ENCODE results near the gene RANBP10. TPM values are rescaled to one million over a fixed set of nuclear protein-coding genes. Genes with fewer than 3 reads are reported as not detected.

RANBP10 gene
- polyA plus RNA-seq, 3 donors: 24.4 to 31.6 (median 30.9) TPM

GRCh38 chr16:67833030-67833414 is 26.7 kb upstream of the RANBP10 start:
- no peak for DNase-seq

- no peak for DNase-seq
These were observed 22.3 kb upstream of the RANBP10 start for GRCh38 chr16:67828651-67829050.

- DNase-seq: no peak
These were observed 19.5 kb upstream of the RANBP10 start for GRCh38 chr16:67825906-67826305.

GRCh38 chr16:67825119-67825518 is 18.8 kb upstream of the RANBP10 start:
- DNase-seq: no peak

- no peak for DNase-seq
These were observed 16.2 kb upstream of the RANBP10 start for GRCh38 chr16:67822511-67822910.

GRCh38 chr16:67820608-67821259 is 14.4 kb upstream of the RANBP10 start:
- DNase-seq: no peak

GRCh38 chr16:67814567-67814966 is 8.2 kb upstream of the RANBP10 start:
- DNase-seq: no peak

GRCh38 chr16:67811899-67812298 is 5.5 kb upstream of the RANBP10 start:
- no peak for DNase-seq

- no peak for DNase-seq
These were observed 855 bp upstream of the RANBP10 start for GRCh38 chr16:67807148-67807682.

- no peak for DNase-seq
These were observed 487 bp downstream of the RANBP10 start for GRCh38 chr16:67805718-67806427.

GRCh38 chr16:67804853-67805542 is 1.4 kb downstream of the RANBP10 start:
- DNase-seq: no peak

GRCh38 chr16:67803894-67804293 is 2.5 kb downstream of the RANBP10 start:
- DNase-seq: no peak

- DNase-seq: no peak
These were observed 4.5 kb downstream of the RANBP10 start for GRCh38 chr16:67801883-67802282.

- DNase-seq: no peak
These were observed 5.1 kb downstream of the RANBP10 start for GRCh38 chr16:67801241-67801640.

- no peak for DNase-seq
These were observed 5.9 kb downstream of the RANBP10 start for GRCh38 chr16:67800338-67800926.

GRCh38 chr16:67796099-67796718 is 10.2 kb downstream of the RANBP10 start:
- no peak for DNase-seq

GRCh38 chr16:67790071-67790470 is 16.3 kb downstream of the RANBP10 start:
- no peak for DNase-seq

- DNase-seq: no peak
These were observed 19.9 kb downstream of the RANBP10 start for GRCh38 chr16:67786491-67786890.

GRCh38 chr16:67783353-67783725 is 23.0 kb downstream of the RANBP10 start:
- DNase-seq: no peak

- DNase-seq: no peak
These were observed 23.6 kb downstream of the RANBP10 start for GRCh38 chr16:67782567-67783352.

- DNase-seq: no peak
These were observed 24.8 kb downstream of the RANBP10 start for GRCh38 chr16:67781565-67781921.
